Right lobe of liver (tissue), 4 donors: Measurements from ENCODE around the gene SPIN1.

ENCODE experiments used
- POLR2A ChIP-seq: fragments of 450-650 bp; IDR thresholded peaks from one replicate; pipeline ENCODE4 v1.6.1; 2017; ENCODE audit warnings: antibody characterized with exemption, mild to moderate bottlenecking
- TF ChIP-seq, protein P1 (sequence below), 4 donors: fragments of 200-600 bp in 3 of 4; fragments of 450-650 bp in 1 of 4; IDR thresholded peaks; one replicate each; pipeline versions ENCODE4 v1.5.1 to v1.8.0; 2016 to 2022; ENCODE audit warnings: antibody characterized with exemption in 4 of 4, mild to moderate bottlenecking in 2 of 4
- donor health status: DM: no; HTN: no; CAD: no.
- donor health status: DM: no; HTN: no; CAD: no.
- donor health status: DM: no; HTN: yes; CAD: no.

DNA sequence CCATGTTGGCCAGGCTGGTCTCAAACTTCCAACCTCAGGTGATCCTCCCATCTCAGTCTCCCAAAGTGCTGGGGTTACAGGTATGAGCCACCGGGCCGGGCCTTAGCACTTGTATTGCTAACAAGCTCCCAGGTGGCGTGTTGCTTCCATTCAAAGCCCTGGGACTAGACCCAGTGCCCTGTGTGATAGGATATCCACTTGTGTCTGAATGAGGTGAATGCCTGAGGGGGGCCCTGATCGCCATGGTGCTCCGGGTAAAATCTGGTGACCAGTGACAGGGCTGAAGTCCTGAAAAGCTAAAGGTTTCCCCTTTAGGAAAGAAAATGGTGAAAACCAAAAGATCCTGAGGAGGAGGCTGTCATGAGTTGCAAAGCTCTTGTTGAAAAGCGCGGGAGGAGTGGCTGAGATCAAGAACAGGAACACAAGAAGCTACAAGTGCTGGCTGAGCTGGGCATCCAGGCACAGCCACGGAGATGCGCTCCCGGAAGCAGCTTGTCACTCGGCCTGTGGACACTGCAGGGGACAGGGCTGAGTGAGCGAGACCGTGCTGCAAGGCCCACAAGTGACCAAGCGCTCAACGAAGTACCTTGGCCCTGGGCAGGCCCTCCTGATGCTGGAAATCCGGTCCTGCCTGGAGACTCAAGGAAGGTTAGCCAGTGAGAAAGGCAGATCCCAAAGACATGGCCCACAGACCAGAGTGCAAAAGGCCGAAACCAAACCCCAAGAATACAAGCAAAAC lies 106.9 kb downstream of the SPIN1 start:
- no peak for TF ChIP-seq POLR2A
- TF ChIP-seq, protein P1, sequence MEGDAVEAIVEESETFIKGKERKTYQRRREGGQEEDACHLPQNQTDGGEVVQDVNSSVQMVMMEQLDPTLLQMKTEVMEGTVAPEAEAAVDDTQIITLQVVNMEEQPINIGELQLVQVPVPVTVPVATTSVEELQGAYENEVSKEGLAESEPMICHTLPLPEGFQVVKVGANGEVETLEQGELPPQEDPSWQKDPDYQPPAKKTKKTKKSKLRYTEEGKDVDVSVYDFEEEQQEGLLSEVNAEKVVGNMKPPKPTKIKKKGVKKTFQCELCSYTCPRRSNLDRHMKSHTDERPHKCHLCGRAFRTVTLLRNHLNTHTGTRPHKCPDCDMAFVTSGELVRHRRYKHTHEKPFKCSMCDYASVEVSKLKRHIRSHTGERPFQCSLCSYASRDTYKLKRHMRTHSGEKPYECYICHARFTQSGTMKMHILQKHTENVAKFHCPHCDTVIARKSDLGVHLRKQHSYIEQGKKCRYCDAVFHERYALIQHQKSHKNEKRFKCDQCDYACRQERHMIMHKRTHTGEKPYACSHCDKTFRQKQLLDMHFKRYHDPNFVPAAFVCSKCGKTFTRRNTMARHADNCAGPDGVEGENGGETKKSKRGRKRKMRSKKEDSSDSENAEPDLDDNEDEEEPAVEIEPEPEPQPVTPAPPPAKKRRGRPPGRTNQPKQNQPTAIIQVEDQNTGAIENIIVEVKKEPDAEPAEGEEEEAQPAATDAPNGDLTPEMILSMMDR (IDR thresholded peaks at IDR 0.05): no peak
